Measurements from ENCODE around the gene KDR.

Gene KDR

GRCh38 chr4:55125087-55125721, at the start of gene KDR:
KDR (minus strand) TSS chr4:55125595; CDS start chr4:55125293, 302 bp downstream.
- no peak for DNase-seq (ENCODE audit: low read depth in 2 of 2)

GRCh38 chr4:55173580-55173979, 48.2 kb upstream of the KDR start:
- no peak for DNase-seq (ENCODE audit: low read depth in 2 of 2)

- DNase-seq (ENCODE audit: low read depth in 2 of 2), result no peak
Measured at GRCh38 chr4:55172694-55173287, 47.4 kb upstream of the KDR start.

- DNase-seq (ENCODE audit: low read depth in 2 of 2), result no peak
Measured at GRCh38 chr4:55170462-55170861, 45.1 kb upstream of the KDR start.

- DNase-seq (ENCODE audit: low read depth in 2 of 2), result no peak
Measured at GRCh38 chr4:55169352-55169961, 44.1 kb upstream of the KDR start.

GRCh38 chr4:55162396-55162795, 37.0 kb upstream of the KDR start:
- DNase-seq (ENCODE audit: low read depth in 2 of 2), result no peak

GRCh38 chr4:55161739-55162138, 36.3 kb upstream of the KDR start:
- no peak for DNase-seq (ENCODE audit: low read depth in 2 of 2)

- DNase-seq (ENCODE audit: low read depth in 2 of 2), result no peak
Measured at GRCh38 chr4:55159851-55160250, 34.5 kb upstream of the KDR start.

- no peak for DNase-seq (ENCODE audit: low read depth in 2 of 2)
Measured at GRCh38 chr4:55158957-55159356, 33.6 kb upstream of the KDR start.

GRCh38 chr4:55157559-55158277, 32.3 kb upstream of the KDR start:
- no peak for DNase-seq (ENCODE audit: low read depth in 2 of 2)

GRCh38 chr4:55154933-55155332, 29.5 kb upstream of the KDR start:
- no peak for DNase-seq (ENCODE audit: low read depth in 2 of 2)

GRCh38 chr4:55154290-55154880, 29.0 kb upstream of the KDR start:
- no peak for DNase-seq (ENCODE audit: low read depth in 2 of 2)

GRCh38 chr4:55143858-55144257, 18.5 kb upstream of the KDR start:
- no peak for DNase-seq (ENCODE audit: low read depth in 2 of 2)

- no peak for DNase-seq (ENCODE audit: low read depth in 2 of 2)
Measured at GRCh38 chr4:55138367-55138766, 13.0 kb upstream of the KDR start.

GRCh38 chr4:55136634-55137033, 11.2 kb upstream of the KDR start:
- DNase-seq (ENCODE audit: low read depth in 2 of 2), result no peak

- DNase-seq (ENCODE audit: low read depth in 2 of 2), result no peak
Measured at GRCh38 chr4:55133951-55134350, 8.6 kb upstream of the KDR start.

- no peak for DNase-seq (ENCODE audit: low read depth in 2 of 2)
Measured at GRCh38 chr4:55132775-55133174, 7.4 kb upstream of the KDR start.

GRCh38 chr4:55127521-55127920, 2.1 kb upstream of the KDR start:
- DNase-seq (ENCODE audit: low read depth in 2 of 2), result no peak

GRCh38 chr4:55127053-55127452, 1.7 kb upstream of the KDR start:
- no peak for DNase-seq (ENCODE audit: low read depth in 2 of 2)

GRCh38 chr4:55125763-55126541, 557 bp upstream of the KDR start:
- no peak for DNase-seq (ENCODE audit: low read depth in 2 of 2)

GRCh38 chr4:55124322-55125076, 896 bp downstream of the KDR start:
- no peak for DNase-seq (ENCODE audit: low read depth in 2 of 2)
